NCI-H526 treated with DMSO at 0.1 percent for 48 hours (cell line): ENCODE measurements around the gene ST8SIA4.

Experiments used
- DNase-seq: peaks from one replicate; lab custom pipeline; 2025; lab: John Stamatoyannopoulos, UW

Gene ST8SIA4

DNA sequence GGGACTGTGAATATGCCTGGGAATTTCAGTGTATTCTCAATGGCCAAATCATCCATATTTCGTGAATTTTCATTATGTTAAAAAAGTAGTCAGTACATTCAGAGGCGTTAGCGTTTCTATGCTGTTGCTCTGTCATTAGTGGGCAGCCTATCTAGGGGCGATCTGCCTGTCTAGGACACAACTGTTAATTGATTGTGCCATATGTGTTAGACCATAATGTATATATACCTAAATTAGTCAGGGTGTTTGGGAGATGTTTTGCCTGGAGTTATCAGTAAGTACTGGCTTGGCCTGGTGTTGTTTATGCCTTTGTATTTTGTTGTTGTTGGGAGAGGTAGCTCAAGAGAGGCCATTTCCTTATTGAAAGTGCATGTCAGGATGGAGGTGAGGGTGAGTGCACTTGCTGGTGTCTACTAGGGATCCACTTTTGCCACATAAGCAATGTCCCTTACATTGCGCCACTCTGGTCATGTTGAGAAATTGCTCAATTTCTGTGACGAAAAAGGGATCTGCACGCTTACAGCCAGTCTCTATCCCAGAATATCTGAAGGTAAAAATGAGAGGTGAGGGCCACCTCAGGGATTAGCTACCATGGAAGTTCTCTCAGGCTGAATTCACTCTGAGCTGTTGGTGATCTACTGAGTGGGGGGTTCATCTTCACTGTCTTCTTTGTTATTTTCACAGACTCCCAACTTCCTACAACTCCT, 123.3 kb downstream of the ST8SIA4 start:
- no peak for DNase-seq

DNA sequence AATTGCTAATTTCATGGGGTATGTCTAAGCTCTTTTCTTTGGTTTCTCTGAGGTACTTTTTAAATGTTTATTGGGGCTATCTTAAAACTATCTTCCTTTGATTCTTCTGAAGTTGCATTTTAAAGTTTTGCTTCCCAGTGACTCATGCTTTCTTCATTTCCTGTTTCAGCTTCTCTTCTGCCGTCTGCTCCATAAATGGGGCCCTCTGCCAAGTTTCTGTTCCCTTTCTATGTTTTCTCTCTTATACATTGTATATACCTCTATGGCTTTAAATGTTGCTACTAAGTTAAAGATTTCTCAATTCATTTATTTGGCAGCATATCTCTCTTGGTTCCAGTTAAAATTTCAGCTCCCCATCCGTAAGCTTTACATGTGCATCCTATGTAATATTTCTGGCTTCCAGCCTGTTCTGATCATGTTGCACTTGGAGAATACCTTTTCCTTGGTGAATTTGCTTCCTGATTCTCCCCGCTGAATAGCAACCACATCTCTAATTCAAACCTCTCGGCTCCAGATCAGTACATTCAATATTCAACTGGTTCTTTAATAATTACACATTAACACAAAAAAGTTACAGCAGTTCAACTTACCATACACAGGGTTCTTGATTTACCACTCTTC, 125.3 kb downstream of the ST8SIA4 start:
- no peak for DNase-seq

DNA sequence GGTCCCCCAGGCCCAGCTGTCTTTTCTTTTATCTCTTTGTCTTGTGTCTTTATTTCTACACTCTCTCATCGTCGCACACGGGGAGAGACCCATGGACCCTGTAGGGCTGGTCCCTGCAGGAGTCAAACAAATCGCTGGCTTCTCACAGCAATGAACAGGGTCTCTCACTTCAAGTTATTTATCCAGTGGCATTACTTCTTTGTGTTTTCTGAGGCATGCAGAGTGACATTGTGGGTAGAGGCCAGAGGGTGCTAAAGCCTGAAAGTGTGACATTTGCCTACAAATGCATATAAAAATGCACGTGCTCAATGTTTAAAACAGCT, 127.6 kb downstream of the ST8SIA4 start:
- DNase-seq = no peak

DNA sequence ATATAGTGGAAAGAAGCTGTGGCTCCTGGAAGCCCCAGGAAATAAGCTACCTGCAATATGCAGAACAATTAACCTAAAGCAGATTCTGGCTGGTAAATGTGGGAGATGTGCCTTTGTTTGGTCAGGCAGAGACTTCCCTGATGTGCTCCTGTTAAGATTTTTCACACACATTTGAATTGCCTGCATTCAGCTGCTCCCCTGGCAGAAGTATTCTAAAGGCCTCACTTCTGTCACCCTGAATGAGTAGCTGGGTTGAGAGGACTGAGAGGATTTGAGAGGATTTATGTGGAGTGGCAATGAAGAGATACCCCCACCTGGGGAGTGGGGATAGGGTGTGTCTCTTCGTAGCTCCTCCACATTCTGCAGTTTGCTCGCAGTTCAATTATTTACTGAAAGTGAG, 130.5 kb downstream of the ST8SIA4 start:
- no peak for DNase-seq

DNA sequence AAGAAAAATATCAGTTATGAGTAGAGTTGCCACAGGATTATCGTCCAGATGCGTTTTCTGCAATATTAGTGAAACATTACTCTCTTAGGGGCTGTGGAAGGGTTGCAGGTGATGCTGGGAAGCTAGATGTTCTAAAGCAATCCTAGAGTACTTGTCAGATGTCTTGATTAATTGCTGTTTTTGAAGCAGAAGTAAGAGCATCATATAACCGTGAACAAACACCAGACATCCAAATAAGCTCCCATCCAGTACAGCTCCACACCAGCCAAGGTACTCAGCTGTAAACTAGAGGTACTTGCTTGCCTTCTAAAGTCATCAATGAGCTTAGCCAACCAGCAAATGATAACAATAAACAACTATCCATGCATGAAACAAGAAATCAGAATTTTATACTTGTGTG, 131.1 kb downstream of the ST8SIA4 start:
- no peak for DNase-seq

DNA sequence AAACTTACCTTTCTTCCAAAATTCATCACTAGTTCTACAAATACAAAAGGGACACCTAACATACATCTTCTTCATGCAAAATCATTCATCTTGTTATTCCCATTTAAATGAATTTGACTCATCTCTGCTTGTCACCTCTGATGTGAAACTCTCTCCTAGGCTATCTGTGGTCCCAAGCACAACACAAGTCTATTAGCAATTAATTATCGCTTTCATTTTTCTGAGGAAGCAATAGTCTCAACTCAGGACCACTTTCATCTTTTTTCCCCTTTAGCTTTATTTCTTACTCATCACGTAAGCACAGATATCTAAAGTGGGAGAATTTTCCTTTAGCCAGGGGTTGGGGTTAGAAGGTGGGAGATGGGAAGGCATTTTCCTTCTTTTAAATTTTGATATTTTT, 131.9 kb downstream of the ST8SIA4 start:
- DNase-seq = no peak

DNA sequence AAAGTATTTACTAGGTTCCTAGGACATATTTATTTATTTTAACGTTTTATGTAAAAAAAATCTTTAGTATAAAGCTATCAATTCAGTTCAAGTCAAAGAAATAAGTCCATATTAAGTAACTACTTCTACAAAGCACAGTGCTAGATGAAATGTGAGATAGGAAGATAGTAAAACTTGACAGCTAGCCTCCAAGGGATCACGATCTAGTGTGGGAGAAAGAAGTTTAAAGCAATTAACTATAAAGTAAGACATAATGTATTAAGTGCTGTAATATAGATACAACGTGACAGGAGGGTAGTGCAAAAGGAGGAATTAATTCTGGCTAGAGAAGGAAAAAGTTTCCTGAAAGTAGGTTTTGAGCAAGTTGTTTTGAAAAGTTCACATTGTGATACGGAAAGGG, 134.9 kb downstream of the ST8SIA4 start:
- DNase-seq = no peak

DNA sequence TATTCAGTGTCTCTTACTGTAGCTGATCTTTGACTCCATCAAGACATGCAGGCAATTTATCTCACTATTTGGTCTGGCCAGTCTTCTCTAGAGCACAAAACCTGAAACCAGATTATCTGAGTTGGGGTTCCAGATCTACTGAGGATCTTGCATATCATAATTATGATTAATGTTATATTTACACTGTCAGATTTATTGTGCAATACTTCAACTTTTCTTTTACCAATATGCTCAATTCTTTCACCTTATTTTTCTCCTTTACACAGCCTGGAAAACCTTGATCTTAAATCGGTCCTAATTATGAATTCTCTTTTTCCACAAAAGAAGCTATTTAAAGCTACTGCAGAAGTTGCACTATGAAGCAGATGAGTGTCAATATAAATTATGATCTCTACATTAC, 140.1 kb downstream of the ST8SIA4 start:
- DNase-seq = no peak

DNA sequence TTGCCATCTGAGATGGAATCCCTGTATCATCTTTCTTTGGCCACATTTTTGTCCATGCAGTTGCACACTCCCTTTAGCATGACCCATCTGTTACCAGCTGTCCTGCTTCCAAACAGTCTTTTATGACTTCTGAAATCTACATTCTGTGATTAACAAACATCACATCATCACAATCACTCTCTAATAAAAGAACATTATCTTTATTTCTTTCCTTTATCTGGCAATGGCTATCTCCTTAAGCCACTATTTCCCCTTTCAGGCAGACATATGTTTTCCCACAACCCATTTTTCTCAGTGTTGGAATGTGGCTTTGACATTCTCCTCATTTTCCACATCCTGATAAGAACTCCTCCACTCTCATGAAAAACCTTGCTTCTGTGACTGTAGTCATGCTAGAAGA, 141.0 kb downstream of the ST8SIA4 start:
- no peak for DNase-seq

DNA sequence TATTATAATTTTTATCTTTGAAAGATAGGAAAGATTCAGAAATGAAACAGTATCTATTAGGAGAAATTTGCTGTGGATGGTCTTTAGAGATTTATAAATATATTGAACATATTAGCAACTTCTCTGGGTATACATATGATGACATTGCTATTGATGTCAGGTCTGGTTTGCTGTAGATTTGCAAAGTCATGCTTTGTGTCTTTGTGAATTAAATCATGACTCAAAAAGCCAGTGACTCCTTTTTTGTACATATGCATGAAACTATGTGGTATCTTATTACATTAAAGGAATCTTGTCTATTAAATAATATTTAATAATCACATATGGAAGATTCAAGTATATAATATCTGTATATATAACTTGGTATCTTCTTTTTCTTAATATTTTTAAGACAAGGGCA, 141.9 kb downstream of the ST8SIA4 start:
- no peak for DNase-seq

DNA sequence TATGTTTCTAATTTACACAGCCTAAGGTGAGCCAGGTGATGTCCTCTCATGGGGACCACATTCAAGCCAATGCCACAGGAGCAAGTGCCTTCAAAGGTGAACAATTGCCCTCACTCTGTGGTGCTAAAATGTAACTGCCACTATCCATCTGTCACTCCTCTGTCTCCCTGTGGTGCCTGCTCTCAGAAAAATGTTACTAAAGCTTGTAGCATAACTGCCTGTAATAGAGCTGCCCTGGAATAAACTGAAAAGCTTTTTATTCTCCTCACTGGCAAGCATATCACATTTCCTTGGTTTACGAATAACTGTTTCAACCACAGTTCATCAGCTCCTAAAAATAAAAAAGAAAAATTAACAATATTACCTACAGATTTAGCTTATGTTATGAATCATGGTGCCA, 142.4 kb downstream of the ST8SIA4 start:
- no peak for DNase-seq

DNA sequence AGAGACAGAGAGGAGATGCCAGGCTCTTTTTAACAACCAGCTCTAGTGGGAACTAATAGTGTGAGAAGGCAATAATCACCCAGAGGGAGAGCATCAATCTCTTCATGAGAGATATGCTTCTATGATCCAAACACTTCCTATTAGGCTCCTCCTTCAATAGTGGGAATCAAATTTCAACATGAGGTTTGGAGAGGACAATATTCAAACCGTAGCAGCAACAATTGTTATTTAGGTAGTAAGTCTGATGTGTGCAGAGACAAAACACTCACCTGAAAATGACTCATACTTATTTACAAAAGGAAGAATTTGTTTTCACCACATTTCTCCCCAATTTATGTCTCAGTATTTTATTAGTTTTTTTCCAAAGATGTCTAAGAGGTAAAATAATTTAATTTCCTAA, 144.3 kb downstream of the ST8SIA4 start:
- DNase-seq = no peak

DNA sequence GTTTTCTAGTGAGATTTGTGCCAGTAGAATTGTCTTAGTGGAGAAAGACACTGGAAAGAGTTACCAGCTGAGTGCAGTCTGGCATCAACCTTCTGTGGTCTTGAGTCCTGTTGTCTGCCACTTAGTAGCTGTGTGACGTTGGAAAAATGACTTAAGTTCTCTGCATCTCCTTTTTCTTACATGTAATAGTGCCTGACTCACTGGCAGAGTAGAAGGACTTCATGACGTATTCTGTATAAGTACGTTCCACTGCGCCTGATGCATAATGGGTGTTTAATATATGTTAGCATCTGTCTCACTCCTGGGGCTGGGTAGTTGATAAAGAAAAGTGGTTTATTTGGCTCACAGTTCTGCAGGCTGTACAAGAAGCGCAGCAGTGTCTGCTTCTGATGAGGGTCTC, 144.8 kb downstream of the ST8SIA4 start:
- DNase-seq = no peak

DNA sequence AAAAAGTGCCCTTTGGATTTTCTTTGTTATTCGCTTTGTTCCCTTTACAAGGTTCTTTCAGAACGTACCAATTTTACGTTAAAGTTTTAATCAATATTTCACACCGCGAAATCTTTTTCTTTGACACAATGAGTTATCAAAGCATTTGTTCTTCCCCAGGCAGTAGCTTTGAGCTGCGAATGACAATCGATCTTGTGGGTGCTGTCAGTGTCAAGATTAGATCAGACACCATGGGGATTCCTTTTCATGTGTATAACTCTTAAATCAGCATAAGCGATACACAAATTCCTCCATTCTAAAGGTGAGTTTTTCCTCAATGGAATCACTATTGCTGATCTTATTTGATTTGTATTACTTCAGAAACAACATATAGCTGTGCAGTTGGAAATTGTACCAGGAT, 145.5 kb downstream of the ST8SIA4 start:
- no peak for DNase-seq
